ENCODE measurements around the gene ZNF385B.

GRCh38 chr2:179642462-179642861 lies 218.9 kb downstream of the ZNF385B start:
- TF ChIP-seq, protein P1, sequence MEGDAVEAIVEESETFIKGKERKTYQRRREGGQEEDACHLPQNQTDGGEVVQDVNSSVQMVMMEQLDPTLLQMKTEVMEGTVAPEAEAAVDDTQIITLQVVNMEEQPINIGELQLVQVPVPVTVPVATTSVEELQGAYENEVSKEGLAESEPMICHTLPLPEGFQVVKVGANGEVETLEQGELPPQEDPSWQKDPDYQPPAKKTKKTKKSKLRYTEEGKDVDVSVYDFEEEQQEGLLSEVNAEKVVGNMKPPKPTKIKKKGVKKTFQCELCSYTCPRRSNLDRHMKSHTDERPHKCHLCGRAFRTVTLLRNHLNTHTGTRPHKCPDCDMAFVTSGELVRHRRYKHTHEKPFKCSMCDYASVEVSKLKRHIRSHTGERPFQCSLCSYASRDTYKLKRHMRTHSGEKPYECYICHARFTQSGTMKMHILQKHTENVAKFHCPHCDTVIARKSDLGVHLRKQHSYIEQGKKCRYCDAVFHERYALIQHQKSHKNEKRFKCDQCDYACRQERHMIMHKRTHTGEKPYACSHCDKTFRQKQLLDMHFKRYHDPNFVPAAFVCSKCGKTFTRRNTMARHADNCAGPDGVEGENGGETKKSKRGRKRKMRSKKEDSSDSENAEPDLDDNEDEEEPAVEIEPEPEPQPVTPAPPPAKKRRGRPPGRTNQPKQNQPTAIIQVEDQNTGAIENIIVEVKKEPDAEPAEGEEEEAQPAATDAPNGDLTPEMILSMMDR (IDR thresholded peaks at IDR 0.05): no peak
- TF ChIP-seq POLR2A (IDR thresholded peaks at IDR 0.05) (no peak), EP300 (IDR thresholded peaks at IDR 0.05) (no peak)

Data from ovary (tissue), 3 donors.